ENCODE results near the gene GLB1L2. TPM values are rescaled to one million over a fixed set of nuclear protein-coding genes. Genes with fewer than 3 reads are reported as not detected.

GLB1L2 gene
- total and polyA plus RNA-seq, 2 of the 4 experiments (the other 2 are of a cell fraction) = under 0.01 to 0.26 TPM

DNA sequence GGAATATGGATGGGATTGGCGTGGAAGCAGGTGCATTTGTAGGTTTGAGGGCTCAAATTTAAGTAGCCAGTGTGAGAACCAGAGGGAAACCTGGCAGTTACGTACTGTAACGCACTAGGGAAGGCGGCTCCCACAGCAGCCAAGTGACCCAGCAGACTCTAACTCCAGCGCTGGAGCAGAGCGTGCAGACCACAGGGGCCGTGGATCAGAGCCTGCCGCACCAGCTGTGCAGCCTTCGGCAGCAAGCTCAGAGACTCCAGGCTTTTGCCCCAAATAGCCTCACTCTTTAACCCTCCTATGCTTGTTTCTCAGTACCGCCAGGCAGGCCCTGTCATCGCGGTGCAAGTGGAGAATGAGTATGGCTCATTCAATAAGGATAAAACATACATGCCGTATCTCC lies 43.3 kb upstream of the GLB1L2 start:
- no peak overlapping the region for H3K4ac ChIP-seq (ENCODE audit: low read depth, low read length)
- H4K5ac ChIP-seq (ENCODE audit: low read depth, low read length) = no peak overlapping the region
- H3K14ac ChIP-seq (replicated peaks; ENCODE audit: low read depth, low read length) = no peak overlapping the region
- CTCF ChIA-PET = no interaction called here
- no peak overlapping the region for H2AK5ac ChIP-seq (ENCODE audit: low read depth, low read length)
- H3K4me2 ChIP-seq (ENCODE audit: low read depth, low read length) = no peak overlapping the region
- dilution Hi-C loops (cut with HindIII; ENCODE audit: low sequenced_read_pairs, unreplicated experiment) (no loop called here), intact Hi-C loops (cut with micrococcal nuclease) (no loop called here), in situ Hi-C loops (cut with MboI; ENCODE audit: low sequenced_read_pairs) (no loop called here)
- BruUV-seq (replicated peaks) = no TSS peak
- H2AFZ ChIP-seq (replicated peaks; ENCODE audit: low read length, poor library complexity) = no peak overlapping the region
- H3K4me3 ChIP-seq (ENCODE audit: insufficient read depth, low read depth, low read length) = no peak overlapping the region
- no peaks in the 10 kb centered on the region for H3K79me1 ChIP-seq (ENCODE audit: low read depth in 1 of 2, low read length in 2 of 2)
- H2BK5ac ChIP-seq (ENCODE audit: low read depth, low read length, poor library complexity, severe bottlenecking) = no peak overlapping the region
- H4K8ac ChIP-seq (ENCODE audit: low read depth in 2 of 2, low read length in 2 of 2) = no peak overlapping the region
- no peak overlapping the region for H4K91ac ChIP-seq (ENCODE audit: insufficient read depth, low read depth, low read length)
- H3K18ac ChIP-seq (ENCODE audit: low read depth, low read length) = no peak overlapping the region
- H2BK15ac ChIP-seq (ENCODE audit: low read depth, low read length) = no peak overlapping the region
- no peak overlapping the region for H2BK20ac ChIP-seq (ENCODE audit: low read depth, low read length)
- no peak overlapping the region for H3K27ac ChIP-seq (ENCODE audit: insufficient read depth, low read length)
- H4K20me1 ChIP-seq (ENCODE audit: insufficient read depth, low read length) = no peaks in the 10 kb centered on the region
- no peak overlapping the region for H2BK120ac ChIP-seq (ENCODE audit: low read depth, low read length)
- 86% methylated on average over 5 of the region's 13 CpGs; no CpG with 5 or more reads in 1 of the 2 experiments for WGBS, 2 experiments (ENCODE audit: extremely low coverage in 2 of 2, insufficient read length in 1 of 2)
- H3K9me3 ChIP-seq (ENCODE audit: control insufficient read depth, insufficient read depth, low read length) = no peaks in the 10 kb centered on the region; the same call in 1 of the 2 replicates
- no peaks in the 10 kb centered on the region for H3K36me3 ChIP-seq (ENCODE audit: control insufficient read depth, insufficient read depth, low read length)
- H3K9me1 ChIP-seq (ENCODE audit: insufficient read depth, low read length) = no peaks in the 10 kb centered on the region
- POLR2A ChIA-PET (ENCODE audit: unreplicated experiment) = no interaction called here
- H3K23ac ChIP-seq (ENCODE audit: low read depth, low read length) = no peak overlapping the region
- ATAC-seq (ENCODE audit: low read depth) = no peak
- H3K56ac ChIP-seq (ENCODE audit: extremely low read depth, insufficient read depth, low read length) = no peak overlapping the region
- 0 out of 2 replicates have a peak, but pooled peaks cover 1% of the 10 kb centered on the region for H3K27me3 ChIP-seq (ENCODE audit: control insufficient read depth, insufficient read depth, low read length)
- no peak for DNase-seq
- no peak for TF ChIP-seq NFE2L2 (IDR thresholded peaks at IDR 0.05; ENCODE audit: low read depth, low read length)
- no peak for TF ChIP-seq RFX5 (IDR thresholded peaks at IDR 0.05; ENCODE audit: low read depth, low read length)
- TF ChIP-seq RAD21 (IDR thresholded peaks at IDR 0.05; ENCODE audit: low read length) = no peak
- TF ChIP-seq, protein P1, sequence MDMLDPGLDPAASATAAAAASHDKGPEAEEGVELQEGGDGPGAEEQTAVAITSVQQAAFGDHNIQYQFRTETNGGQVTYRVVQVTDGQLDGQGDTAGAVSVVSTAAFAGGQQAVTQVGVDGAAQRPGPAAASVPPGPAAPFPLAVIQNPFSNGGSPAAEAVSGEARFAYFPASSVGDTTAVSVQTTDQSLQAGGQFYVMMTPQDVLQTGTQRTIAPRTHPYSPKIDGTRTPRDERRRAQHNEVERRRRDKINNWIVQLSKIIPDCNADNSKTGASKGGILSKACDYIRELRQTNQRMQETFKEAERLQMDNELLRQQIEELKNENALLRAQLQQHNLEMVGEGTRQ (IDR thresholded peaks at IDR 0.05; ENCODE audit: low read depth, low read length) = no peak
- TF ChIP-seq, protein P2, sequence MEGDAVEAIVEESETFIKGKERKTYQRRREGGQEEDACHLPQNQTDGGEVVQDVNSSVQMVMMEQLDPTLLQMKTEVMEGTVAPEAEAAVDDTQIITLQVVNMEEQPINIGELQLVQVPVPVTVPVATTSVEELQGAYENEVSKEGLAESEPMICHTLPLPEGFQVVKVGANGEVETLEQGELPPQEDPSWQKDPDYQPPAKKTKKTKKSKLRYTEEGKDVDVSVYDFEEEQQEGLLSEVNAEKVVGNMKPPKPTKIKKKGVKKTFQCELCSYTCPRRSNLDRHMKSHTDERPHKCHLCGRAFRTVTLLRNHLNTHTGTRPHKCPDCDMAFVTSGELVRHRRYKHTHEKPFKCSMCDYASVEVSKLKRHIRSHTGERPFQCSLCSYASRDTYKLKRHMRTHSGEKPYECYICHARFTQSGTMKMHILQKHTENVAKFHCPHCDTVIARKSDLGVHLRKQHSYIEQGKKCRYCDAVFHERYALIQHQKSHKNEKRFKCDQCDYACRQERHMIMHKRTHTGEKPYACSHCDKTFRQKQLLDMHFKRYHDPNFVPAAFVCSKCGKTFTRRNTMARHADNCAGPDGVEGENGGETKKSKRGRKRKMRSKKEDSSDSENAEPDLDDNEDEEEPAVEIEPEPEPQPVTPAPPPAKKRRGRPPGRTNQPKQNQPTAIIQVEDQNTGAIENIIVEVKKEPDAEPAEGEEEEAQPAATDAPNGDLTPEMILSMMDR (conservative IDR thresholded peaks at IDR 0.05; ENCODE audit: low read depth, low read length) = no peak
- TF ChIP-seq SMC3 (IDR thresholded peaks at IDR 0.05; ENCODE audit: low read depth, low read length) = no peak
- no peak for TF ChIP-seq MXI1 (IDR thresholded peaks at IDR 0.05; ENCODE audit: borderline replicate concordance, low read depth, low read length)
- TF ChIP-seq, protein P3, sequence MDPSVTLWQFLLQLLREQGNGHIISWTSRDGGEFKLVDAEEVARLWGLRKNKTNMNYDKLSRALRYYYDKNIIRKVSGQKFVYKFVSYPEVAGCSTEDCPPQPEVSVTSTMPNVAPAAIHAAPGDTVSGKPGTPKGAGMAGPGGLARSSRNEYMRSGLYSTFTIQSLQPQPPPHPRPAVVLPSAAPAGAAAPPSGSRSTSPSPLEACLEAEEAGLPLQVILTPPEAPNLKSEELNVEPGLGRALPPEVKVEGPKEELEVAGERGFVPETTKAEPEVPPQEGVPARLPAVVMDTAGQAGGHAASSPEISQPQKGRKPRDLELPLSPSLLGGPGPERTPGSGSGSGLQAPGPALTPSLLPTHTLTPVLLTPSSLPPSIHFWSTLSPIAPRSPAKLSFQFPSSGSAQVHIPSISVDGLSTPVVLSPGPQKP (IDR thresholded peaks at IDR 0.05; ENCODE audit: borderline replicate concordance, low read depth, low read length) = no peak
- no peak for TF ChIP-seq CEBPB (IDR thresholded peaks at IDR 0.05; ENCODE audit: low read depth, low read length)
- TF ChIP-seq POLR2A (IDR thresholded peaks at IDR 0.05; ENCODE audit: low read depth, low read length) = no peak
- no peak for TF ChIP-seq MAZ (IDR thresholded peaks at IDR 0.05; ENCODE audit: borderline replicate concordance, low read depth, low read length)
- TF ChIP-seq CHD1 (IDR thresholded peaks at IDR 0.05; ENCODE audit: low read depth, low read length) = no peak
- no peak for TF ChIP-seq RCOR1 (IDR thresholded peaks at IDR 0.05; ENCODE audit: insufficient replicate concordance, low read length)
- TF ChIP-seq MAFK (IDR thresholded peaks at IDR 0.05; ENCODE audit: low read depth, low read length) = no peak
- TF ChIP-seq BHLHE40 (IDR thresholded peaks at IDR 0.05; ENCODE audit: low read depth, low read length) = no peak
- TF ChIP-seq FOS (IDR thresholded peaks at IDR 0.05; ENCODE audit: low read depth, low read length) = no peak
- H2AK9ac ChIP-seq (replicated peaks; ENCODE audit: low read depth, low read length, poor library complexity) = no peak overlapping the region
- H3K4me1 ChIP-seq (ENCODE audit: control insufficient read depth, insufficient read depth, low read length) = no peaks in the 10 kb centered on the region
- no peak overlapping the region for H3K9ac ChIP-seq (ENCODE audit: low read depth, low read length)
